Activated CD4-positive, alpha-beta T cell treated with anti-CD3 and anti-CD28 coated beads for 48 hours (primary cell): Measurements from ENCODE around the gene SH3PXD2A.
"Not testable (repeated sequence)": the region's sequence is repeated elsewhere in the genome, so short reads cannot be mapped to it uniquely, and the experiment has no call there.

Experiments used
- DNase-seq: peaks from one replicate; pipeline ENCODE4 v3.0.0-alpha.2; 2020

The SH3PXD2A gene

DNA sequence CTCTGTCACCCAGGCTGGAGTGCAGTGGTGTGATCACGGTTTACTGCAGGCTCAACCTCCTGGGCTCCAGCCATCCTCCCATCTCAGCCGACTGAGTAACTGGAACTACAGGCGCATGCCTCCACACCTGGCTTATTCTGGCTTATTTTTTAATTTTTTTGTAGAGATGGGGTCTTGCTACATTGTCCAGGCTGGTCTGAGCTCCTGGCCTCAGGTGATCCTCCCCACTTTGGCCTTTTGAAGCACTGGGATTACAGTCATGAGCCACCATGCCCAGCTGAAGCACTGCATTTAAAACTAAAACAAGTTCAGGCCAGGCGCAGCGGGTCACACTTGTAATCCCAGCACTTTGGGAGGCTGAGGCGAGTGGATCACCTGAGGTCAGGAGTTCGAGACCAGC lies 8.0 kb downstream of the SH3PXD2A start:
- no peak for DNase-seq

DNA sequence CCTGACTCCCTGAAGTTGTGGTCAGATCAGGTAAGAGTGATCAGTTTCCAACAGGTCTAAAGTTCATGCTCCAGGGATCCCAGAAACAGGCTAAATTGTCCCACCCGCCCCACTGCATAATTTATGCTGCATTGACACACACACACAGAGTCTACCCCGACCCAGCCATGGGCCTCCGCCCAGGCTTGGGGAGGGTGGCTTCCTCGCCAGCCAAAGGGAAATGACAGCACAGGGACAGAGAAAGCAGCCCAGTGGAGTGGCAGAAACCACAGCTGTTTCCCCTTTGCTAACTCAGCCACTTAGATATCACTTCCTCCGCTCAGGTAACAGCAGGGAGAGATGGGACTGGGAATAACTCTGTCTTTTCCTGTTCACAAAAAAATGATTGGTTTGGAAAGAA lies 9.4 kb downstream of the SH3PXD2A start:
- peak; percentile 43 for DNase-seq

- not testable (repeated sequence) for DNase-seq
Measured at GRCh38 chr10:103845346-103845745, 10.0 kb downstream of the SH3PXD2A start.

- DNase-seq, result no peak
Measured at GRCh38 chr10:103843854-103844570, 11.4 kb downstream of the SH3PXD2A start.

GRCh38 chr10:103843045-103843444 lies 12.3 kb downstream of the SH3PXD2A start:
- no peak for DNase-seq

- DNase-seq, result no peak
Measured at GRCh38 chr10:103842605-103843004, 12.8 kb downstream of the SH3PXD2A start.

DNA sequence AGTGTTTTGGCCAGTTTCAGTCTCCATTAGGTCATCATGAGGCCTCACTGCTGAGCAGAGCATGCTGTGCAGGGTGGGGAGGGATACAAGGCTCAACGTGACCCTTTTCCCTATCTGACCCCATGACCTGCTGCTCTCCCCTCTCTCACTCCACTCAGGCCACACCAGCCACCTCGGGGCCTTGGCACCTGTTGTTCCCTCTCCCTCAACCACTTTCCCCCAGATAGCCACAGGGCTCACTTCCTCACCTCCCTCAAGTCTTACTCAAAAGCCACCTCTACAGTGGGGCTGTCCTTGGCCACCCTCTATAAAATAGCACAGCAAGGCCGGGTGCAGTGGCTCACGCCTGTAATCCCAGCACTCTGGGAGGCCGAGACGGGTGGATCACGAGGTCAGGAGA lies 13.9 kb downstream of the SH3PXD2A start:
- no peak for DNase-seq

GRCh38 chr10:103840740-103841070 lies 14.7 kb downstream of the SH3PXD2A start:
- DNase-seq, result no peak

DNA sequence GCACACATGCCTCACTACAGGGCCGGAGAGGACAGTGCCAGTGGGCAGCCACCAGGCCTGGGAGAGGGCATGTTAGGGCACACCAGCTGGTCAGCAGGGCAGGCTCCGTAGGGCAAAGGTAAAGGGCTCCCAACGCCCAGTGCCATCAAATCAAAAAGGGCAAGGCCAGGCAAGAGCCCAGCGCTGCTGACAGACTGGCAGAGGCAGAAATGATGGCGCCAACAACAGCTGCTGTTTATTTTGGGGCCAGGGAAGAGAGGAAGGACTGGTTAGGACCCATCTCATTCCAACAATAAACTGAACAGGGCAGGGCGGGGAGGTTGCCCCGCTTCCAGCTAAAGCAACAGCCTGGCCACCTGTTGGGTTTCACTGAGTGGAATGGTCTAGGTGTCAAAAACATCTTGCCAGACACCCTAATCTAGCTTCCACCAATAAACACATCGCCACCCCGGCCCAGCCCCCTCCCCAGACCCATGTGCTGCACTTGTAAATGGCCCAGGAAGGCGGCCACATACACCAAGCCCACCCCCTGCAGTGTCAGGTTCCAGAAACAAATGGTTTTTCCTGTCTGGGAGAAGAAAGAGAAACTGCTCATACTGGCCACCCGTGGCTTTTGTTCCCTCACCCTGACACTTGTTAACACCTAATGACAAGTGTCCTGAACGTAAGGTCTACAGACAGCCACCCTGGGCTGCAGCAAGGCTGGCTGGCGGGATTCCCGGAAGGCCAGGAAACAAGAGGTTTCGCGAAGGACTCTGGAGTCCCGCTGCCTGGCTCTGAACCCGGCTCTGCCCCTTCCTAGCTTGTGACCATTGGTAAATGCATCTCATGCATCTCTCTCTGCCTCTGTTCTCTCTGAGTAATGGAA lies 15.3 kb downstream of the SH3PXD2A start:
- no peak for DNase-seq

GRCh38 chr10:103839519-103839871 lies 15.9 kb downstream of the SH3PXD2A start:
- no peak for DNase-seq

DNA sequence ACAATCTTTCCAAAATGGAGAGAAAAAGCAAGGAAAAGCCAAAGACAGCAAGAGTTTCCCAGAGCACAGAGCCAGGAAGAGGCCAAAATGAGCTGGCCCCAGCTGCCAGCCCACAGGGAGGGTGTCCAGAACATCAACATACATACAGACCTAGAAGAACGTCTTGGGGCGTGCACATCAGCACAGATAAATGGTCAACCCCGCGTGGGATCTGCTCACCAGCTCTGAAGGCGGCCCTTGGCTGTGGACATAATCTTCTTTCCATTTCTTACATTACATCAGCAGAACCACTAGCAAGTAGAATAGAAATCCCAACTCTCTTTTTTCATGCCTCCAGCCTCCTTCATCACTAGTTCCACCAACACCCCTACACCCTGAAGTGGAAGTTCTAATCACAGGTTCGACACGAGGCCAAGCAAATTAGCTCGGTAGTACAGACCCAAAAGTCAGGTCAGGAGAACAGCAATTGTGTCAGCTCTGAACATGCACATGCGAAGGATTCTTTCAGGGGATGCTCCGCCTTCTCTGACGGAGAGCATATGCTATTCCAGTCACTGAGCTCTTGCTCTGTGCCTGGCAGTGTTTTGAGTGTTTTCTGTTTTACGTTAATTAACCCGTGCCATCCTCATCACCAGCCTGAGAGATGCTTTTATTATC lies 16.4 kb downstream of the SH3PXD2A start:
- DNase-seq, result no peak

DNA sequence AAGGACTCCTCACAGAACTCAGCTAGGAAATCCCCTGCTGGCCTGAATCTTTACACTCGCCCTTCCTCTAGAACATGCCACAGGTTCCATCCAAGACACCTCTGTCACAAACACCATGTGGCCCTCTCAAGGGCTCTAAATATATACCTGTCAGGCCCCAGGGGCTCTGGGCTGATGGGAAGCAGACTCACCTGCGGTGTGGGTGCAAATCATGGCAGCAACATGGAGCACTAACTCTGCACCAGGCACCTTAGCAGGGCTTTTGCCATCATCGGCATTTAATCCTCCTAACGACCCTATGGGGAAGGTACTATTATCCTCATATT lies 17.3 kb downstream of the SH3PXD2A start:
- no peak for DNase-seq

DNA sequence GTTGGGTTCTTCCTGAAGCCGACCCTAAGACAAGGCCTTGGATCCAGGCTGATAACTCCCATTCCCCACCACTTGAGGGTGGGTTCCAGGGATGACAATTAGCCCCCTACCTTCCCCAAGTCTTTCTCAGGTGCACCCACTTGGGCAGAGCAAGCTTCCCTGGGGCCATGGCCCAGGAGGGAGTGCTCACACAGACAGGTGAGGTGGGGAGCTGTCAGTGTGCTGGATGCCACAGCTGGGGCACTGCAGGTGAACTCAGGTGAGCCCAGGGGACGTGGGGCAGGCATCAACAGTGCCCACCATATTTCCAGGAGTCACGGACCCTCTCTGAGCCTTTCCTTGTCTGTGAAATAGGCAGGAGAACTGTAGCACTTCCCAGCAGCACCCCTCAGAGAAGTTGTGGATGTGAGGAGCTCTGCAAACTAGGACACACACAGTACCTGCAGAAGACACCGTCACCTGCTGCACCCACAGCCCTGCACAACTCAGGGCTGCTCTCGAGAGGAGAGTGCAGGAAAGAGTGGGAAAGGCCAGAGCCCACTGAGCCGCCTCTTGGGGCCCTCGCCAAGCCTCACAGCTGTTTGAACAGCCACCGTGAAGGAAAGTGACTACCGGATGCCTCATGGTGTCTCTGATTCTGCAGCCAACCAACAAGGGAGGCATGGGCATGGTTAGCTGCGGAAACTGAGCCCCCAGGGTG lies 17.9 kb downstream of the SH3PXD2A start:
- no peak for DNase-seq

GRCh38 chr10:103836861-103837260 lies 18.5 kb downstream of the SH3PXD2A start:
- no peak for DNase-seq

GRCh38 chr10:103836273-103836672 lies 19.1 kb downstream of the SH3PXD2A start:
- no peak for DNase-seq

DNA sequence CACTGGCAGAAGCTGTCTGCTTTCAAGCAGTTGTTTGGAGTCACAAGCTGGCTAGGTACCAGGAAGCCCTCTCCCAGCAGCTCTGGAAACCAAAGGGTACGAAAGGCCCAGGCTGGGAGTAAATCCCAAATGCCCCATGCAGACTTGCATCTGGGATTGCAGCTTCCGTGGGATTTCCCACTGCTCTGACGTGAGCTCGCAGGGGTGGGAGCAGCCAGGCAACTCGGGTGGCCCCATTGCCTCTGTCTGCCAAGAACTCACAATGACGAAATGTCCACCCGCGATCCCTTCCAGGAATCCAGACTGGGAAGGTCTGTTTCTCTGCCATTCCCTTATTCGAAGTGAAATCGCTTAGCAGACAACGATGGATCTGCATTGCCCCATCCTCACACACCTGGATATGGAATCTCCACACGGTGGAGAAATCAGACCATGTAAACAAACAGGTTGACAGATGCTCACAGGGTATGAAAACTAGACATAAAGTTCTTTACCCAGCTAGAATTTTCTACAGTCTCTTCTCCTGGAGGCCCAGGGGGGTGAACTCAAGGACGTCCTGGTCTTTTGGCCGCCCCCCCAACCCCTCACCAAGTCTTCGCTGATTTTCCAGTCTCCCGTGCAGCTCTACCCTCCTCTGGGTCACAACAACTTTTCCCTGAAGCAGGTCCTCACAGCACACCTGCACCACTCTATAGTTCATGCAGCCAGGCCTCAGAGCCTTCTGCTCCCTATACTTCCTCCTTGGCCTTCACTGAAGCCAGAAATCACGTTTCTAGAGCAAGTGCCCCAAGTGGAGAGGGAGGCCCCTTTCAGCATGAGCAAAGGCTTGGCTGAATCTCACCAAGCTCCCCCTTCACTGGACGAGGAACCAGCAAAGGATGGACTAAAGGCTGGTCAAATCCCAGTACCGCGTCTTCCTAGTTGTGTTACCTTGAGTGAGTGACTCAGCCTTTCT lies 20.0 kb downstream of the SH3PXD2A start:
- no peak for DNase-seq

GRCh38 chr10:103834436-103835095 lies 20.8 kb downstream of the SH3PXD2A start:
- no peak for DNase-seq

DNA sequence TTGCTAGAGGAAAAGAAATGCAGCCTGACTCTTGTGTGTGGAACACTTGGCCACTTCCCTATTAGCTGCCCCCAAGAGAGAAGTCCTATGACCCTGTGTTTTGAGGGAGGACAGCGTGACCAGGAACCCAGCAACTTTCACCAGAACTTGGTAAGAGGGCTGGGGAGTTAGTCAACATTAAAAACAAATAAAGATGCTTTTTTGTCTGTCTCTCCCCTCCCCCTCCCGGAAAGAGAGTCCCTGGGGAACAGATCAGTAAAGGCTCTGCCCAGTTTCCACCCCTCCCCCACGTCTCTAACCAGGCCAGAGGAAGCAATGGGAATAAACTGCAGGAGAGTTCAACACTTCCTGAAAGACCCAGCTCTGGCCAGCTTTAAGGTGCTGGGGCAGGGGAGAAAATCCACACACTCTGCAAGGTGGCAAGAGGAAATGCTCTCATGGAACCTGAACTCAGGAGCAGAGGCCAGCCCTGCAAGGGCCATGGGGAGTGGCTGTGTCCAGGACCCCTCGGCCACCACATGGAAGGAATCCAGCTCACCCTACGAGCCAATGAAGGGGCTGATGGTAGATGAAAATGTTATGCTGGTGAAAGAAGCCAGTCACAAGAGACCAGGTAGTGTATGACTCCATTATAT lies 21.5 kb downstream of the SH3PXD2A start:
- no peak for DNase-seq

DNA sequence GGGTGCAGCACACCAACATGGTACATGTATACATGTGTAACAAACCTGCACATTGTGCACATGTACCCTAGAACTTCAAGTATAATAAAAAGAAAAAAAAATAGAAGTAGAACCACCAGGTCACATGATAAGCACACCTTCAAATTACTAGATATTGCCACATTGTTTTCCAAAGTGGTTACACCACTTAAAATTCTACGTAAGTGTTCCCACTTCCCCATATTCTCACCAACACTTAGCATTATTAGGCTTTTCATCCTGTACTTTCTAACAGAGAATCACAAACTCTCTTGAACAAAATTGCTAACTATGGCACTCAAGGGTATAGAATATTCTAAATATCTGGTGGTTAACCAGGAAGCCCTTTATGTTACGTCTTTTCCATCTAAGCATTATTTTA lies 22.6 kb downstream of the SH3PXD2A start:
- DNase-seq, result no peak

GRCh38 chr10:103829838-103830465 lies 25.4 kb downstream of the SH3PXD2A start:
- DNase-seq, result no peak

GRCh38 chr10:103829278-103829677 lies 26.1 kb downstream of the SH3PXD2A start:
- DNase-seq, result no peak
